Mammary epithelial cell (primary cell): ENCODE measurements around the gene WTAP.

ENCODE experiments used
- CTCF ChIP-seq, 2 donors: IDR thresholded peaks in 1 of 2; conservative IDR thresholded peaks in 1 of 2; 2 replicates each; pipeline ENCODE4 v1.5.1; 2011 to 2012; ENCODE audit warnings: inconsistent platforms in 2 of 2, low read length in 2 of 2, mild to moderate bottlenecking in 2 of 2, control low read depth in 1 of 2, low read depth in 1 of 2; ENCODE audit not compliant: insufficient read depth in 1 of 2; ENCODE audit errors: extremely low read depth in 1 of 2
- EZH2 ChIP-seq: IDR thresholded peaks from 2 replicates; pipeline ENCODE4 v1.6.1; 2012; ENCODE audit warnings: low read length, inconsistent platforms, borderline replicate concordance

GRCh38 chr6:159686040-159686439 is 41.3 kb upstream of the WTAP start:
- TF ChIP-seq CTCF (conservative IDR thresholded peaks at IDR 0.05 in 1 of 2, IDR thresholded peaks at IDR 0.05 in 1 of 2; ENCODE audit: extremely low read depth in 1 of 2, insufficient read depth in 1 of 2, low read depth in 1 of 2, low read length in 2 of 2) = no peak
- TF ChIP-seq EZH2 = no peak
